SU-DHL-6 (cell line): ENCODE measurements around the gene MSANTD4.

Source experiments
- EZH2phosphoT487 ChIP-seq: fragments of 200-600 bp; sonication (generic), shearing (Covaris generic); conservative IDR thresholded peaks from 2 replicates; pipeline ENCODE4 v1.6.1; 2018; ENCODE audit warnings: mild to moderate bottlenecking, antibody characterized with exemption, low read length, moderate library complexity, mixed read lengths
- TF ChIP-seq, protein P1 (sequence below): fragments of 200-600 bp; sonication (generic); IDR thresholded peaks from one replicate; pipeline ENCODE4 v1.5.1; 2017; ENCODE audit warnings: antibody characterized with exemption, mild to moderate bottlenecking, low read length, moderate library complexity; ENCODE audit not compliant: insufficient read depth, poor library complexity, severe bottlenecking

DNA sequence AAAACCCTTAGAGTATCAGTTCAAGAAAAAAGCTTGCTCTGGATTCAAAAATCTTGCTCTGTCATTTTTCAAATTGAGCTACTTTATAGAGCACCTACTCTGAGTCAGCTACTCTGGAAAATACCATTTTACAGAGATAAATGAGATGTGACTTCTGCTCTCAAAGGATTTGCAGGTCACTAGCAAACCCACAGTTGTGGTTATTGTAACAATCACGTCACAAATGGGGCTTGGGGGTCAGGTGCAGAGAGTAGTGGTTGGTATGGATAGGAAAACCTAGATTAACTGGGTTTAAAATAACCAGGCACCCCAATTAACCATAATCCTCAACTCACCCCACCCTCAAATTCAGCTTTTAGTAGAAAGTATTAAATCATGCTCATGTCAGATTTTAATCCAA is 52.3 kb downstream of the MSANTD4 start:
- TF ChIP-seq, protein P1, sequence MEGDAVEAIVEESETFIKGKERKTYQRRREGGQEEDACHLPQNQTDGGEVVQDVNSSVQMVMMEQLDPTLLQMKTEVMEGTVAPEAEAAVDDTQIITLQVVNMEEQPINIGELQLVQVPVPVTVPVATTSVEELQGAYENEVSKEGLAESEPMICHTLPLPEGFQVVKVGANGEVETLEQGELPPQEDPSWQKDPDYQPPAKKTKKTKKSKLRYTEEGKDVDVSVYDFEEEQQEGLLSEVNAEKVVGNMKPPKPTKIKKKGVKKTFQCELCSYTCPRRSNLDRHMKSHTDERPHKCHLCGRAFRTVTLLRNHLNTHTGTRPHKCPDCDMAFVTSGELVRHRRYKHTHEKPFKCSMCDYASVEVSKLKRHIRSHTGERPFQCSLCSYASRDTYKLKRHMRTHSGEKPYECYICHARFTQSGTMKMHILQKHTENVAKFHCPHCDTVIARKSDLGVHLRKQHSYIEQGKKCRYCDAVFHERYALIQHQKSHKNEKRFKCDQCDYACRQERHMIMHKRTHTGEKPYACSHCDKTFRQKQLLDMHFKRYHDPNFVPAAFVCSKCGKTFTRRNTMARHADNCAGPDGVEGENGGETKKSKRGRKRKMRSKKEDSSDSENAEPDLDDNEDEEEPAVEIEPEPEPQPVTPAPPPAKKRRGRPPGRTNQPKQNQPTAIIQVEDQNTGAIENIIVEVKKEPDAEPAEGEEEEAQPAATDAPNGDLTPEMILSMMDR = no peak
- no peak for TF ChIP-seq EZH2phosphoT487
